Mesenchymal stem cell (in vitro differentiated cells and primary cell): ENCODE data around the gene KIF24.

Source experiments
- DNase-seq: peaks from one replicate; pipeline ENCODE4 v3.0.0-alpha.2; 2013
- H2AFZ ChIP-seq: one replicate; pipeline ENCODE4 v1.6.1; 2013; ENCODE audit warnings: low read depth, mild to moderate bottlenecking, control low read depth, inconsistent platforms, low read length, moderate library complexity
- H2AK5ac ChIP-seq: 2 replicates; pipeline ENCODE4 v1.6.1; 2013; ENCODE audit warnings: low read length, moderate library complexity, mild to moderate bottlenecking, inconsistent platforms; ENCODE audit not compliant: severe bottlenecking
- H2BK120ac ChIP-seq: one replicate; pipeline ENCODE4 v1.6.1; 2013; ENCODE audit warnings: low read depth, mild to moderate bottlenecking, inconsistent platforms, low read length, moderate library complexity
- H2BK12ac ChIP-seq, 2 experiments: one replicate each; pipeline ENCODE4 v1.6.1; 2013; ENCODE audit warnings: inconsistent platforms in 2 of 2, low read length in 2 of 2, mild to moderate bottlenecking in 2 of 2, moderate library complexity in 2 of 2, control low read depth in 1 of 2
- H2BK15ac ChIP-seq: one replicate; pipeline ENCODE4 v1.6.1; 2013; ENCODE audit warnings: mild to moderate bottlenecking, low read depth, inconsistent platforms; ENCODE audit not compliant: poor library complexity, severe bottlenecking
- H2BK5ac ChIP-seq: 2 replicates; pipeline ENCODE4 v1.6.1; 2013; ENCODE audit warnings: low read depth, mild to moderate bottlenecking, low read length, control low read depth, inconsistent platforms; ENCODE audit not compliant: poor library complexity, severe bottlenecking
- H3K14ac ChIP-seq, 2 experiments: one replicate each; pipeline ENCODE4 v1.6.1; 2013; ENCODE audit warnings: inconsistent platforms in 2 of 2, low read length in 2 of 2, control low read depth in 1 of 2, mild to moderate bottlenecking in 1 of 2, moderate library complexity in 1 of 2
- H3K18ac ChIP-seq, 2 experiments: one replicate each; pipeline ENCODE4 v1.6.1; 2013; ENCODE audit warnings: inconsistent platforms in 2 of 2, low read length in 2 of 2, control low read depth in 1 of 2, low read depth in 1 of 2, mild to moderate bottlenecking in 1 of 2
- H3K23ac ChIP-seq, 2 experiments: one replicate each; pipeline ENCODE4 v1.6.1; 2013; ENCODE audit warnings: inconsistent platforms in 2 of 2, low read length in 2 of 2, mild to moderate bottlenecking in 2 of 2, moderate library complexity in 2 of 2, control low read depth in 1 of 2
- H3K27ac ChIP-seq: 2 replicates; pipeline ENCODE4 v1.5.1; 2013; ENCODE audit warnings: mild to moderate bottlenecking, moderate library complexity, low read length, control low read depth, inconsistent platforms; ENCODE audit not compliant: poor library complexity, severe bottlenecking
- H3K27me3 ChIP-seq, 2 experiments: 2 replicates each; pipeline versions ENCODE4 v1.6.1 to v1.7.0; 2013; ENCODE audit warnings: low read length in 2 of 2, mild to moderate bottlenecking in 2 of 2, moderate library complexity in 2 of 2, control low read depth in 1 of 2, inconsistent platforms in 1 of 2; ENCODE audit not compliant: control insufficient read depth in 1 of 2, insufficient read depth in 1 of 2
- H3K36me3 ChIP-seq, 2 experiments: 2 replicates each; pipeline versions ENCODE4 v1.6.1 to v1.7.0; 2013; ENCODE audit warnings: low read length in 2 of 2, control low read depth in 1 of 2, inconsistent platforms in 1 of 2, low read depth in 1 of 2, mild to moderate bottlenecking in 1 of 2; ENCODE audit not compliant: insufficient read depth in 2 of 2, control insufficient read depth in 1 of 2
- H3K4ac ChIP-seq, 2 experiments: one replicate each; pipeline ENCODE4 v1.6.1; 2013; ENCODE audit warnings: inconsistent platforms in 2 of 2, low read length in 2 of 2, mild to moderate bottlenecking in 2 of 2, moderate library complexity in 2 of 2, control low read depth in 1 of 2, low read depth in 1 of 2
- H3K4me1 ChIP-seq: 2 replicates; pipeline ENCODE4 v1.6.1; 2013; ENCODE audit warnings: low read depth, low read length, control low read depth; ENCODE audit not compliant: control insufficient read depth, insufficient read depth
- H3K4me2 ChIP-seq: 2 replicates; pipeline ENCODE4 v1.6.1; 2013; ENCODE audit warnings: low read length, mild to moderate bottlenecking, inconsistent platforms; ENCODE audit not compliant: poor library complexity, severe bottlenecking
- H3K4me3 ChIP-seq, 2 experiments: 2 replicates each; pipeline versions ENCODE4 v1.5.1 to v1.7.0; 2013; ENCODE audit warnings: low read length in 2 of 2, mild to moderate bottlenecking in 2 of 2, control low read depth in 1 of 2, low read depth in 1 of 2; ENCODE audit not compliant: insufficient read depth in 1 of 2
- H3K79me1 ChIP-seq: replicated peaks from 2 replicates; pipeline ENCODE4 v1.6.1; 2013; ENCODE audit warnings: mild to moderate bottlenecking, control low read depth, low read length, inconsistent platforms; ENCODE audit not compliant: poor library complexity, severe bottlenecking
- H3K9ac ChIP-seq: 2 replicates; pipeline ENCODE4 v1.7.0; 2013; ENCODE audit warnings: mild to moderate bottlenecking, low read length, moderate library complexity
- H3K9me3 ChIP-seq: 2 replicates; pipeline ENCODE4 v1.7.0; 2013; ENCODE audit warnings: mild to moderate bottlenecking, low read length; ENCODE audit not compliant: control insufficient read depth
- H4K8ac ChIP-seq: one replicate; pipeline ENCODE4 v1.6.1; 2013; ENCODE audit warnings: inconsistent platforms, mild to moderate bottlenecking, low read length, moderate library complexity
- H4K91ac ChIP-seq: one replicate; pipeline ENCODE4 v1.6.1; 2013; ENCODE audit warnings: mild to moderate bottlenecking, low read length, inconsistent platforms
- WGBS: methylation state at CpG from one replicate; pipeline ENCODE4 v1.1.7; 2013; ENCODE audit warnings: mixed read lengths; 5-methylcytosine and 5-hydroxymethylcytosine counted together

The KIF24 gene

GRCh38 chr9:34322899-34323591 is 6.0 kb downstream of the KIF24 start:
- no peak overlapping the region for H2BK12ac ChIP-seq
- H3K27me3 ChIP-seq = no peaks in the 10 kb centered on the region
- H4K91ac ChIP-seq = no peak overlapping the region
- H3K79me1 ChIP-seq = peaks cover 31% of the 10 kb centered on the region
- no peak overlapping the region for H2BK120ac ChIP-seq
- no peak overlapping the region for H3K4me3 ChIP-seq
- no peak overlapping the region for H2AK5ac ChIP-seq
- no peak overlapping the region for H2BK5ac ChIP-seq
- no peak overlapping the region for H3K14ac ChIP-seq
- no peak for DNase-seq
- no peak overlapping the region for H3K9ac ChIP-seq
- no peaks in the 10 kb centered on the region for H3K9me3 ChIP-seq
- no peak overlapping the region for H4K8ac ChIP-seq
- no peak overlapping the region for H3K18ac ChIP-seq
- 88% methylated on average over 1 of the region's 2 CpGs for WGBS
- H3K4me2 ChIP-seq = no peak overlapping the region
- H3K4ac ChIP-seq = no peak overlapping the region
- no peak overlapping the region for H2AFZ ChIP-seq
- no peak overlapping the region for H2BK15ac ChIP-seq
- no peak overlapping the region for H3K23ac ChIP-seq
- H3K36me3 ChIP-seq = peaks cover 0 to 7% of the 10 kb centered on the region in 2 experiments
- no peaks in the 10 kb centered on the region for H3K4me1 ChIP-seq
- no peak overlapping the region for H3K27ac ChIP-seq

- no peak overlapping the region for H3K9ac ChIP-seq
- H3K27ac ChIP-seq = no peak overlapping the region
- H3K36me3 ChIP-seq = peaks cover 0 to 7% of the 10 kb centered on the region in 2 experiments
- H2BK120ac ChIP-seq = no peak overlapping the region
- H3K4me3 ChIP-seq = no peak overlapping the region
- H3K23ac ChIP-seq = no peak overlapping the region
- H3K14ac ChIP-seq = no peak overlapping the region
- no peak overlapping the region for H3K4me2 ChIP-seq
- no peak overlapping the region for H2BK15ac ChIP-seq
- no peak for DNase-seq
- no peak overlapping the region for H2AFZ ChIP-seq
- H3K79me1 ChIP-seq = peaks cover 31% of the 10 kb centered on the region
- H3K4me1 ChIP-seq = no peaks in the 10 kb centered on the region
- H3K9me3 ChIP-seq = no peaks in the 10 kb centered on the region
- H3K27me3 ChIP-seq = no peaks in the 10 kb centered on the region
- H4K91ac ChIP-seq = no peak overlapping the region
- no peak overlapping the region for H2BK5ac ChIP-seq
- no peak overlapping the region for H2BK12ac ChIP-seq
- WGBS = 97% methylated on average over 7 of the region's 7 CpGs
- H4K8ac ChIP-seq = no peak overlapping the region
- no peak overlapping the region for H3K18ac ChIP-seq
- no peak overlapping the region for H2AK5ac ChIP-seq
- H3K4ac ChIP-seq = no peak overlapping the region
These were observed 7.6 kb downstream of the KIF24 start for GRCh38 chr9:34321451-34321850.

- Histone ChIP-seq H2AFZ (no peak overlapping the region), H2BK5ac (no peak overlapping the region), H3K4me2 (no peak overlapping the region), H3K9ac (no peak overlapping the region), H3K4ac (no peak overlapping the region), H3K27me3 (no peaks in the 10 kb centered on the region), H3K18ac (no peak overlapping the region), H3K36me3 (peaks cover 0 to 7% of the 10 kb centered on the region in 2 experiments), H2BK15ac (no peak overlapping the region), H3K27ac (no peak overlapping the region), H3K23ac (no peak overlapping the region), H4K91ac (no peak overlapping the region), H3K4me3 (no peak overlapping the region), H3K79me1 (peaks cover 23% of the 10 kb centered on the region), H2AK5ac (no peak overlapping the region), H2BK12ac (no peak overlapping the region), H3K9me3 (no peaks in the 10 kb centered on the region), H3K14ac (no peak overlapping the region), H4K8ac (no peak overlapping the region), H2BK120ac (no peak overlapping the region), H3K4me1 (no peaks in the 10 kb centered on the region)
- 95% methylated on average over 43 of the region's 44 CpGs for WGBS
- DNase-seq = no peak
These were observed 10.8 kb downstream of the KIF24 start for GRCh38 chr9:34318163-34318790.

GRCh38 chr9:34317436-34317835 is 11.6 kb downstream of the KIF24 start:
- WGBS = 92% methylated on average over 2 of the region's 2 CpGs
- Histone ChIP-seq H3K9ac (no peak overlapping the region), H3K27ac (no peak overlapping the region), H2BK12ac (no peak overlapping the region), H4K91ac (no peak overlapping the region), H3K14ac (no peak overlapping the region), H3K4me3 (no peak overlapping the region), H2AFZ (no peak overlapping the region), H3K4ac (no peak overlapping the region), H3K23ac (no peak overlapping the region), H3K79me1 (peaks cover 21% of the 10 kb centered on the region), H3K4me1 (no peaks in the 10 kb centered on the region), H3K36me3 (peaks cover 0 to 7% of the 10 kb centered on the region in 2 experiments), H2BK5ac (no peak overlapping the region), H2AK5ac (no peak overlapping the region), H3K4me2 (no peak overlapping the region), H4K8ac (no peak overlapping the region), H3K9me3 (no peaks in the 10 kb centered on the region), H3K18ac (no peak overlapping the region), H3K27me3 (no peaks in the 10 kb centered on the region), H2BK15ac (no peak overlapping the region), H2BK120ac (no peak overlapping the region)
- no peak for DNase-seq
